ENCODE data around the gene CSMD2. TPM values are rescaled to one million over a fixed set of nuclear protein-coding genes. Genes with fewer than 3 reads are reported as not detected.

Gene CSMD2
- total RNA-seq, 1 donor from 2014 or later, result 0.27 TPM

- peaks cover 1% of the 10 kb centered on the region for H3K9me3 Mint-ChIP-seq (ENCODE audit: unreplicated experiment)
- H3K4me1 Mint-ChIP-seq (ENCODE audit: low read depth, unreplicated experiment), result peaks cover 8% of the 10 kb centered on the region
- H3K4me3 Mint-ChIP-seq (ENCODE audit: unreplicated experiment), result no peak overlapping the region
- no peak for TF ChIP-seq CTCF (IDR thresholded peaks at IDR 0.05; ENCODE audit: partially characterized antibody, unreplicated experiment)
- H3K27ac Mint-ChIP-seq (ENCODE audit: unreplicated experiment), result no peak overlapping the region
- peaks cover 3% of the 10 kb centered on the region for H3K27me3 Mint-ChIP-seq (ENCODE audit: unreplicated experiment)
- DNase-seq, result no peak
- peaks cover 7% of the 10 kb centered on the region for H3K36me3 Mint-ChIP-seq (ENCODE audit: unreplicated experiment)
These were observed 538.2 kb downstream of the CSMD2 start for GRCh38 chr1:33626801-33627200.

GRCh38 chr1:33624991-33625870, 539.8 kb downstream of the CSMD2 start:
- Mint-ChIP-seq H3K36me3 (ENCODE audit: unreplicated experiment) (peaks cover 13% of the 10 kb centered on the region), H3K4me1 (ENCODE audit: low read depth, unreplicated experiment) (peaks cover 8% of the 10 kb centered on the region), H3K27me3 (ENCODE audit: unreplicated experiment) (peaks cover 3% of the 10 kb centered on the region), H3K9me3 (ENCODE audit: unreplicated experiment) (peaks cover 1% of the 10 kb centered on the region), H3K4me3 (ENCODE audit: unreplicated experiment) (no peak overlapping the region), H3K27ac (ENCODE audit: unreplicated experiment) (no peak overlapping the region)
- DNase-seq, result no peak
- peak; percentile 63 for TF ChIP-seq CTCF (IDR thresholded peaks at IDR 0.05; ENCODE audit: partially characterized antibody, unreplicated experiment)

GRCh38 chr1:33624261-33624990, 540.6 kb downstream of the CSMD2 start:
- Mint-ChIP-seq H3K27me3 (ENCODE audit: unreplicated experiment) (peaks cover 3% of the 10 kb centered on the region), H3K4me1 (ENCODE audit: low read depth, unreplicated experiment) (peaks cover 8% of the 10 kb centered on the region), H3K36me3 (ENCODE audit: unreplicated experiment) (peaks cover 13% of the 10 kb centered on the region), H3K27ac (ENCODE audit: unreplicated experiment) (no peak overlapping the region), H3K4me3 (ENCODE audit: unreplicated experiment) (no peak overlapping the region), H3K9me3 (ENCODE audit: unreplicated experiment) (peaks cover 1% of the 10 kb centered on the region)
- DNase-seq, result no peak
- TF ChIP-seq CTCF (IDR thresholded peaks at IDR 0.05; ENCODE audit: partially characterized antibody, unreplicated experiment), result no peak

GRCh38 chr1:33623811-33624210, 541.2 kb downstream of the CSMD2 start:
- no peak overlapping the region for H3K27ac Mint-ChIP-seq (ENCODE audit: unreplicated experiment)
- H3K4me1 Mint-ChIP-seq (ENCODE audit: low read depth, unreplicated experiment), result peaks cover 8% of the 10 kb centered on the region
- H3K27me3 Mint-ChIP-seq (ENCODE audit: unreplicated experiment), result peaks cover 3% of the 10 kb centered on the region
- H3K4me3 Mint-ChIP-seq (ENCODE audit: unreplicated experiment), result no peak overlapping the region
- peaks cover 13% of the 10 kb centered on the region for H3K36me3 Mint-ChIP-seq (ENCODE audit: unreplicated experiment)
- peaks cover 1% of the 10 kb centered on the region for H3K9me3 Mint-ChIP-seq (ENCODE audit: unreplicated experiment)
- DNase-seq, result no peak
- TF ChIP-seq CTCF (IDR thresholded peaks at IDR 0.05; ENCODE audit: partially characterized antibody, unreplicated experiment), result no peak

GRCh38 chr1:33622757-33623156, 542.3 kb downstream of the CSMD2 start:
- Mint-ChIP-seq H3K36me3 (ENCODE audit: unreplicated experiment) (peaks cover 13% of the 10 kb centered on the region), H3K4me1 (ENCODE audit: low read depth, unreplicated experiment) (peaks cover 4% of the 10 kb centered on the region), H3K9me3 (ENCODE audit: unreplicated experiment) (peaks cover 1% of the 10 kb centered on the region), H3K27ac (ENCODE audit: unreplicated experiment) (no peak overlapping the region), H3K4me3 (ENCODE audit: unreplicated experiment) (no peak overlapping the region), H3K27me3 (ENCODE audit: unreplicated experiment) (peaks cover 3% of the 10 kb centered on the region)
- TF ChIP-seq CTCF (IDR thresholded peaks at IDR 0.05; ENCODE audit: partially characterized antibody, unreplicated experiment), result no peak
- DNase-seq, result no peak

Data from glutamatergic neuron (in vitro differentiated cells).